CD14-positive monocyte (primary cell): ENCODE results near the gene PKP3. TPM values are rescaled to one million over a fixed set of nuclear protein-coding genes. Genes with fewer than 3 reads are reported as not detected.
"Not testable (repeated sequence)": the region's sequence is repeated elsewhere in the genome, so short reads cannot be mapped to it uniquely, and the experiment has no call there.

Experiments
- DNase-seq, 3 donors: peaks; one replicate each; pipeline ENCODE4 v3.0.0-alpha.2; 2011 to 2022
- H2AFZ ChIP-seq: 2 replicates; pipeline ENCODE4 v1.6.0; 2012; ENCODE audit warnings: mild to moderate bottlenecking, low read depth, low read length, inconsistent platforms; ENCODE audit not compliant: insufficient read depth, poor library complexity, severe bottlenecking
- H3K27ac ChIP-seq, 2 donors: 1 replicate in 1 of 2; 2 replicates in 1 of 2; pipeline ENCODE4 v1.5.1; 2012 to 2013; ENCODE audit warnings: low read length in 2 of 2, control low read depth in 1 of 2, inconsistent platforms in 1 of 2, low read depth in 1 of 2, mild to moderate bottlenecking in 1 of 2
- H3K27me3 ChIP-seq, 2 donors: one replicate each; pipeline versions ENCODE4 v1.6.0 to v1.6.1; 2011 to 2013; ENCODE audit warnings: low read length in 2 of 2; ENCODE audit not compliant: control insufficient read depth in 2 of 2, insufficient read depth in 2 of 2
- H3K36me3 ChIP-seq, 2 donors: replicated peaks in 1 of 2; 1 replicate in 1 of 2; 2 replicates in 1 of 2; pipeline versions ENCODE4 v1.5.1 to v1.6.1; 2012 to 2013; ENCODE audit warnings: low read length in 2 of 2, control low read depth in 1 of 2, inconsistent platforms in 1 of 2, mild to moderate bottlenecking in 1 of 2; ENCODE audit not compliant: insufficient read depth in 2 of 2, control insufficient read depth in 1 of 2
- H3K4me1 ChIP-seq, 2 donors: 1 replicate in 1 of 2; 2 replicates in 1 of 2; pipeline versions ENCODE4 v1.5.1 to v1.6.1; 2012 to 2013; ENCODE audit warnings: low read length in 2 of 2, control low read depth in 1 of 2, inconsistent platforms in 1 of 2, mild to moderate bottlenecking in 1 of 2, moderate library complexity in 1 of 2; ENCODE audit not compliant: insufficient read depth in 2 of 2, control insufficient read depth in 1 of 2
- H3K4me2 ChIP-seq: replicated peaks from 2 replicates; pipeline ENCODE3; 2012; ENCODE audit warnings: low read length, moderate library complexity, mild to moderate bottlenecking; ENCODE audit not compliant: poor library complexity, severe bottlenecking; ENCODE audit errors: extremely low read depth
- H3K4me3 ChIP-seq, 3 experiments: fragments of 200-600 bp in 1 of 3; sonication (generic) in 1 of 3; replicated peaks in 1 of 3; 1 replicate in 2 of 3; 2 replicates in 1 of 3; pipeline ENCODE4 v1.5.1; 2011 to 2013; ENCODE audit warnings: low read length in 3 of 3, mild to moderate bottlenecking in 3 of 3, control low read depth in 2 of 3, low read depth in 2 of 3, inconsistent platforms in 1 of 3, moderate library complexity in 1 of 3
- H3K79me2 ChIP-seq: 2 replicates; pipeline ENCODE4 v1.6.0; 2012; ENCODE audit warnings: mild to moderate bottlenecking, control low read depth, inconsistent platforms, low read length, moderate library complexity; ENCODE audit not compliant: insufficient read depth
- H3K9ac ChIP-seq: 2 replicates; pipeline ENCODE4 v1.6.0; 2017; ENCODE audit warnings: low read length, mild to moderate bottlenecking; ENCODE audit not compliant: insufficient read depth, poor library complexity, severe bottlenecking
- H3K9me3 ChIP-seq, 2 donors: replicated peaks in 1 of 2; 1 replicate in 1 of 2; 2 replicates in 1 of 2; pipeline versions ENCODE4 v1.5.1 to v1.6.1; 2012 to 2013; ENCODE audit warnings: low read length in 2 of 2, control low read depth in 1 of 2; ENCODE audit not compliant: control insufficient read depth in 1 of 2, insufficient read depth in 1 of 2
- H4K20me1 ChIP-seq: 2 replicates; pipeline ENCODE4 v1.6.0; 2012; ENCODE audit warnings: mild to moderate bottlenecking, low read length, control low read depth, moderate library complexity; ENCODE audit not compliant: insufficient read depth
- H3K27ac Mint-ChIP-seq, 7 donors: one replicate each; pipeline ENCODE4 v1.8.0; 2020; ENCODE audit warnings: mild to moderate bottlenecking in 7 of 7, mixed read lengths in 7 of 7, moderate library complexity in 6 of 7, inconsistent platforms in 2 of 7
- H3K27me3 Mint-ChIP-seq, 3 donors: one replicate each; pipeline ENCODE4 v1.8.0; 2021 to 2022; ENCODE audit warnings: low read depth in 3 of 3, mild to moderate bottlenecking in 3 of 3, mixed read lengths in 3 of 3, moderate library complexity in 3 of 3, inconsistent platforms in 1 of 3
- H3K36me3 Mint-ChIP-seq, 2 donors: one replicate each; pipeline ENCODE4 v1.8.0; 2020; ENCODE audit warnings: mixed read lengths in 2 of 2, inconsistent platforms in 1 of 2, mild to moderate bottlenecking in 1 of 2
- H3K4me1 Mint-ChIP-seq: one replicate; pipeline ENCODE4 v1.8.0; 2020; ENCODE audit warnings: mild to moderate bottlenecking, mixed read lengths
- H3K4me3 Mint-ChIP-seq, 2 donors: one replicate each; pipeline ENCODE4 v1.8.0; 2020; ENCODE audit warnings: mild to moderate bottlenecking in 2 of 2, mixed read lengths in 2 of 2, moderate library complexity in 1 of 2
- H3K9me3 Mint-ChIP-seq, 7 donors: one replicate each; pipeline ENCODE4 v1.8.0; 2020 to 2022; ENCODE audit warnings: mixed read lengths in 7 of 7, mild to moderate bottlenecking in 6 of 7, moderate library complexity in 6 of 7, inconsistent platforms in 2 of 7
- CTCF ChIP-seq: fragments of 200-600 bp; IDR thresholded peaks from one replicate; pipeline ENCODE4 v1.8.0; 2022; ENCODE audit warnings: antibody characterized with exemption, mild to moderate bottlenecking
- WGBS: methylation state at CpG from one replicate; pipeline ENCODE4 v1.1.5; 2013; ENCODE audit warnings: missing lambda C conversion rate; ENCODE audit not compliant: insufficient coverage; 5-methylcytosine and 5-hydroxymethylcytosine counted together
- intact Hi-C, 2 donors: fragments of 100-400 bp; cut with micrococcal nuclease; formaldehyde crosslinking; loops; one replicate each; pipeline versions ENCODE4 v1.15.0 to v1.15.1; 2023
- polyA plus RNA-seq, 3 donors: library from polyadenylated mRNA; depleted of rRNA in 1 of 3; unstranded in 2 of 3; stranded (reverse) in 1 of 3; fragments of 300-500 nt in 2 of 3; fragments of >200 nt in 1 of 3; fragmentation: Illumina TruSeq in 2 of 3; gene quantifications; 1 replicate in 2 of 3; 2 replicates in 1 of 3; pipeline ENCODE4 v1.2.3, GENCODE V29; 2012 to 2021

Gene PKP3
- polyA plus RNA-seq, 3 donors = not detected

GRCh38 chr11:350033-350722 is 43.8 kb upstream of the PKP3 start:
- H4K20me1 ChIP-seq, H3K79me2 ChIP-seq, H3K9me3 Mint-ChIP-seq, H3K36me3 ChIP-seq, DNase-seq, H3K9ac ChIP-seq, H3K9me3 ChIP-seq, H3K27ac ChIP-seq, H3K4me3 ChIP-seq, H3K36me3 Mint-ChIP-seq: not testable (repeated sequence)
- peak overlapping the region; percentile 21 for H2AFZ ChIP-seq
- Mint-ChIP-seq H3K4me3 (peak overlapping the region in 1 of 2 donors; percentile 78), H3K4me1 (peaks cover 24% of the 10 kb centered on the region), H3K27me3 (peaks cover 19 to 57% (median 32%) of the 10 kb centered on the region in 3 donors), H3K27ac (peak overlapping the region in 2 of 7 donors; percentile 43 to 72)
- peaks cover 11 to 22% of the 10 kb centered on the region in 2 donors for H3K4me1 ChIP-seq
- H3K27me3 ChIP-seq = peaks cover 0 to 15% of the 10 kb centered on the region in 2 donors
- intact Hi-C loops = loop anchor here in 1 of 2 donors (5.0 to 10.0 kb wide), 2 partner anchors 45 to 98 kb away; partner anchors contain the start of gene IFITM2
- WGBS = 92% methylated on average over 7 of the region's 16 CpGs
- peak overlapping the region; percentile 49 for H3K4me2 ChIP-seq

GRCh38 chr11:350723-351255 is 43.2 kb upstream of the PKP3 start:
- Histone ChIP-seq H3K4me1 (peaks cover 16 to 28% of the 10 kb centered on the region in 2 donors), H3K4me2 (peak overlapping the region; percentile 49), H4K20me1 (no peaks in the 10 kb centered on the region), H3K27me3 (peaks cover 0 to 21% of the 10 kb centered on the region in 2 donors), H3K27ac (no peak overlapping the region), H2AFZ (peak overlapping the region; percentile 21), H3K36me3 (no peaks in the 10 kb centered on the region), H3K9ac (no peak overlapping the region), H3K79me2 (no peaks in the 10 kb centered on the region), H3K4me3 (peak overlapping the region in 1 of 3 experiments; percentile 32), H3K9me3 (no peaks in the 10 kb centered on the region)
- TF ChIP-seq CTCF = no peak
- 17% methylated on average over 9 of the region's 18 CpGs for WGBS
- Mint-ChIP-seq H3K4me1 (peaks cover 28% of the 10 kb centered on the region), H3K4me3 (peak overlapping the region in 1 of 2 donors; percentile 78), H3K27ac (peak overlapping the region in 4 of 7 donors; percentile 27 to 72 (median 44)), H3K9me3 (no peaks in the 10 kb centered on the region), H3K36me3 (no peaks in the 10 kb centered on the region), H3K27me3 (peaks cover 21 to 61% (median 36%) of the 10 kb centered on the region in 3 donors)
- intact Hi-C loops = loop anchor here in 1 of 2 donors (5.0 to 10.0 kb wide), 2 partner anchors 46 to 98 kb away; partner anchors contain the start of gene IFITM2
- peak in 2 of 3 donors; percentile 24 to 57 for DNase-seq
